ENCODE measurements around the gene LSM14A.
"Not testable (repeated sequence)": the region's sequence is repeated elsewhere in the genome, so short reads cannot be mapped to it uniquely, and the experiment has no call there.

GRCh38 chr19:34169475-34170199 is 2.7 kb upstream of the LSM14A start:
- TF ChIP-seq CTCF (IDR thresholded peaks at IDR 0.05; ENCODE audit: control extremely low read depth in 1 of 3, insufficient read depth in 1 of 3, low read depth in 1 of 3, low read length in 3 of 3); FOSL1 (IDR thresholded peaks at IDR 0.05; ENCODE audit: insufficient read depth, low read depth, low read length): not testable (repeated sequence)
